CD4-positive, alpha-beta T cell treated with Interleukin-1 beta for 1 hour (primary cell): ENCODE data around the gene RFX1.
"Not testable (repeated sequence)": the region's sequence is repeated elsewhere in the genome, so short reads cannot be mapped to it uniquely, and the experiment has no call there.

Experiments used
- DNase-seq, 2 donors: peaks; one replicate each; pipeline ENCODE4 v3.0.0-alpha.2; 2020 to 2022

Gene RFX1

DNA sequence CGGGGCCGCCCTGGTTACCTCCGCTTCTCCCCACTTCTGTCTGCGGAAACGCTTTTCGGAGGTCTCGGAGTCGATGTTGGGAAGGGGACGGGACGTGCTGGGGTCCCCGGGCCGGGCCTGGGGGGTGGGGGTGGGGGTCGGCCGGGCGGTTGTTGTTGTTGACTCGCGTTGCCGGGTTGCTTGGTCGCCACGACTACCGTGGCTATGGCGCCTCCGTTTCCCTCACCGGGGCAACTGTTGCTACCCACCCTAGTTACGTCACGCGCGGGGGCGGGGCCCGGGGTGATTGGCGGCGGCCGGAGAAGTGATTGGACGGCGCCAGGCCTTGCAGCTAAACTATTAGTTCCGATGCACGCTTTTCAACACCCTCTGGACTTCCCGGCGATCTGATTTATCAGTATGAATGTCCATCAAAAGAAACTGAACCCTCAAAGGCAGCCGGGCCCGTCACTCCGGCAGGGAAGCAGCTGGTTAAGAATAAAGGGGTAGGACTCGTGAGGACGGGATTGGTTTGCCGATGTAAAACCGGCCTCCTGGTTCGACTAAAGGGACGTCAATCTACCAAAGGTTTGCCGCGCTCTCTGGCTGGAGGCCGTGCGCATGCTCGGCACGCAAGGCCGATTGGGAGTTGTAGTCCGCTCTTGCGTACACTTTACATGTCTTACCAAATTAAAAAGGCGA, at the start of gene RFX1:
Gene RFX1 (minus strand): TSS at position 236 of the 681 bp plus-strand sequence. CDS start 12,477 bp downstream, outside the sequence.
- DNase-seq, result peak; percentile 100

- DNase-seq, result no peak
Observed at GRCh38 chr19:14055396-14055795, 49.3 kb upstream of the RFX1 start.

- no peak for DNase-seq
Observed at GRCh38 chr19:14054721-14055120, 48.6 kb upstream of the RFX1 start.

- DNase-seq, result no peak
Observed at GRCh38 chr19:14054099-14054498, 48.0 kb upstream of the RFX1 start.

- no peak for DNase-seq
Observed at GRCh38 chr19:14053500-14053899, 47.4 kb upstream of the RFX1 start.

DNA sequence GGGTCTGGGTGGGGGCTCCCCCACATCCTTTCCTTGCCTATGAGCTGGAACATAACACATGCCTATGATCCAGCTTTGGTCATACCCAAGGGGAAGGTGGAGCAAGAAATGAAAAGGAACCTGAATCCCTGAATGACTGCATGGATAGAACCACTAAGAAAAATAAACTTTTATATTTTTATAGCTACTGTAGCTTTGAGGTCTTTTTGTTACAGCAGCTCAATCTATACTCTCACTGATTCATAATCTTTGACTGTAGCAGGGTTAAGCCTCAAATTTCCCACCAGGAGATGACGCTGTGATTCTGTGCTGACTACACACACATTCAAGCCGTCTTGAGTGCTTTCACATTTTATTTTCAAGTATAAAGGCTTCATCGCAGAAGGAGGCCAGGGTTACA, 46.9 kb upstream of the RFX1 start:
- DNase-seq, result no peak

- no peak for DNase-seq
Observed at GRCh38 chr19:14052470-14052869, 46.4 kb upstream of the RFX1 start.

- no peak for DNase-seq
Observed at GRCh38 chr19:14051980-14052379, 45.9 kb upstream of the RFX1 start.

GRCh38 chr19:14050961-14051360, 44.8 kb upstream of the RFX1 start:
- not testable (repeated sequence) for DNase-seq

DNA sequence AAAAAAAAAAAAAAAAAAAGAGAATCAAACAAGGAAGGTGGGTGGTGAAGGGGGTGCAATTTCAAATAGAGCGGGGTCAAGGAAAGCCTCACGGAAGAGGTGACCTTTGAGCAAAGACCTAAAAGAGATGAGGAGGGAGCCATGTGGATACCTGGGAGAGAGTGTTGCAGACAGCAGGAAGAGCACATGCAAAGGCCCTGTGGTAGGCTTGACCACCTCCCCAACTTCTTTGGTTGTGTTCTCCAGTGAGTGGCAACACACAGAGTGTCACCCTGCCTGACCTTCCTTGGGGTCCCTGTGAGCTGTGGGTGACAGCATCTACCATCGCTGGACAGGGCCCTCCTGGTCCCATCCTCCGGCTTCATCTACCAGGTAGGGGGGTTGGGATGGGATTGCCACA, 44.4 kb upstream of the RFX1 start:
- no peak for DNase-seq

GRCh38 chr19:14048443-14049153, 42.5 kb upstream of the RFX1 start:
- peak; percentile 75 to 81 for DNase-seq

- DNase-seq, result not testable (repeated sequence)
Observed at GRCh38 chr19:14047866-14048265, 41.7 kb upstream of the RFX1 start.

DNA sequence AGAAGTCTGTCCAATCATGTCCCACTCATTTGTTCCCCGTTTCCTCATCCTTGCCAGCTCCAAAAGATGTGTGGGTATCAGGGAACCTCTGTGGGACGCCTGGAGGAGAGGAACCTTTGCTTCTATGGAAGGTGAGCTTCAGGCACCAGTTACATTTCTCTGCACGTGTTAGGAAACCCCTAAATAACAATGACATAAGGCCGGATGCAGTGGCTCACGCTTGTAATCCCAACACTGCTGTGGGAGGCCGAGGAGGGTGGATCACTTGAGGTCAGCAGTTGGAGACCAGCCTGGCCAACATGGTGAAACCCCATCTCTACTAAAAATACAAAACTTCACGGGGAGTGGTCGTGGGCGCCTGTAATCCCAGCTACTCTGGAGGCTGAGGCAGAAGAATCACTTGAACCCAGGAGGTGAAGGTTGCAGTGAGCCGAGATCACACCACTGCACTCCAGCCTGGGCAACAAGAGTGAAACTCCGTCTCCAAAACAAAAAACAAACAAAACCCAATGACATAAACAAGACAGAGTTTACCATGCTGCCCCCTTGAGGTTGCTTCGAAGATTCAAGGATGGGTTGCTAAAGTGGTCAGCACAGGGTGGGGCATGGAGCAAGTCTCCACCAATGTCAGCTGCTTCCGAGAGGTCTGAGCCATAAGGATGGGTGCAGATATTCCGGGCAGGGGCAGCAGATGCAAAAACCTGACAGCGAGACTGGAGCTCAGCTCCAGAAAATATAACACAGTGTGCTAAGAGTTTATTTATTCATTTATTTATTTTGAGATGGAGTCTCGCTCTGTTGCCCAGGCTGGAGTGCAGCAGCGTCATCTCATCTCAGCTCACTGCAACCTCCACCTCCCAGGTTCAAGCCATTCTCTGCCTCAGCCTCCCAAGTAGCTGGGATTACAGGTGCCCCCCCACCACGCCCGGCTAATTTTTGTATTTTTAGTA, 36.8 kb upstream of the RFX1 start:
- peak; percentile 67 to 73 for DNase-seq

GRCh38 chr19:14039181-14039580, 33.1 kb upstream of the RFX1 start:
- DNase-seq, result no peak

- no peak for DNase-seq
Observed at GRCh38 chr19:14035706-14036105, 29.6 kb upstream of the RFX1 start.

DNA sequence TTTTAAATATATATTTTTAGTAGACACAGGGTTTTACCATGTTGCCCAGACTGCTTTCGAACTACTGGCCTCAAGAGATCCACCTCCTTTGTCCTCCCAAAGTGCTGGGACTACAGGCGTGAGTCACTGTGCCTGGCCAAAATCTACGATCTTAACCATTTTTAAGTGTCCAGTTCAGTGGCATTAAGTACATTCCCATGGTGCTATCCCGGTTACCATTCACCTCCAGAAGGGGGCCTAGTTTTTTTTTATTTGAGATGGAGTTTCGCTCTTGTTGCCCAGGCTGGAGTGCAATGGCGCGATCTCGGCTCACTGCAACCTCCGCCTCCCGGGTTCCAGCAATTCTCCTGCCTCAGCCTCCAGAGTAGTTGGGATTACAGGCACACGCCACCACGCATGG, 29.0 kb upstream of the RFX1 start:
- not testable (repeated sequence) for DNase-seq

- no peak for DNase-seq
Observed at GRCh38 chr19:14033946-14034345, 27.8 kb upstream of the RFX1 start.

GRCh38 chr19:14031719-14032480, 25.8 kb upstream of the RFX1 start, which contains the start of gene IL27RA:
Gene IL27RA, plus strand, starts transcription at chr19:14031762. Its CDS starts 111 bp downstream, at chr19:14031873.
- peak; percentile 83 to 84 for DNase-seq

DNA sequence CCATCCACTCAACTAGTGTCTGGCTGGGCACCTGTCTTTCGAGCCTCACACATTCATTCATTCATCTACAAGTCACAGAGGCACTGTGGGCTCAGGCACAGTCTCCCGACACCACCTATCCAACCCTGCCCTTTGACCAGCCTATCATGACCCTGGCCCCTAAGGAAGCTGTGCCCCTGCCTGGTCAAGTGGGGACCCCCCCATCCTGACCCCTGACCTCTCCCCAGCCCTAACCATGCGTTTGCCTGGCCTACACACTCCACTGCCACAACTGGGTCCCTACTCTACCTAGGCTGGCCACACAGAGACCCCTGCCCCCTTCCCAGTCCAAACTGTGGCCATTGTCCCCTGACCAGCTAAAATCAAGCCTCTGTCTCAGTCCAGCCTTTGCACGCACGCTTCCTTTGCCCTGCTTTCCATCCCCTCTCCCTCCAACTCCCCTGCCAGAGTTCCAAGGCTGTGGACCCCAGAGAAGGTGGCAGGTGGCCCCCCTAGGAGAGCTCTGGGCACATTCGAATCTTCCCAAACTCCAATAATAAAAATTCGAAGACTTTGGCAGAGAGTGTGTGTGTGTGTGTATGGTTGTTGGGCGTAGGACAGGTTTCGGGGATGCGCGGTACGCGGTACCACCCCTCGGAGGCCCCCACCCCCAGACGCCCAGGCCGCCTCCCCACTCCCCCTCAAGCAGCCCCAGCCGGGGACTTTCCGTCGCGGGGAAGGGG, 25.0 kb upstream of the RFX1 start:
- DNase-seq, result peak; percentile 87 to 89

DNA sequence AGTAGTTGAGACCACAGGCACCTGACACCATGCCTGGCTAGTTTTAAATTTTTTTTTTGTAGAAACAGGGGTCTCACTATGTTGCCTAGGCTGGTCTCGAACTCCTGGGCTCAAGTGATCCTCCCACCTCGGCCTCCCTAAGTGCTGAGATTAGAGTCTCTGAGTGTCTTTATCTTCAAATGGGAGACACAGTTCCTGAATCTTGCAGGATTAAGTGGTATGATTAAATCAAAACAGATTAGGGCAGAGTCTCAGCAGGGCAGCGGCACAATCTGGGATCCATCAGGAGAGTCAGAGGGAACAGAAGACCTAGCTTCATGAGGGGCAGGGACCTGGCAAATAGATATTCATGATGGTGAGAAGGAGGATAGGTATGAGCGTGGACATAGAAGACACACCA, 22.8 kb upstream of the RFX1 start:
- no peak for DNase-seq

- no peak for DNase-seq
Observed at GRCh38 chr19:14027856-14028450, 21.8 kb upstream of the RFX1 start, which contains the start of gene RLN3. Gene RLN3, plus strand, starts transcription at chr19:14028148. Its CDS starts 57 bp downstream, at chr19:14028205.
